ENCODE results near the gene GPN3. TPM values are rescaled to one million over a fixed set of nuclear protein-coding genes. Genes with fewer than 3 reads are reported as not detected.

GPN3 gene
- total and polyA plus RNA-seq, 2 of the 8 experiments (the other 6 are each of a cell fraction or from before 2014, with no cell fraction given), result 49.7 to 52.9 TPM

DNA sequence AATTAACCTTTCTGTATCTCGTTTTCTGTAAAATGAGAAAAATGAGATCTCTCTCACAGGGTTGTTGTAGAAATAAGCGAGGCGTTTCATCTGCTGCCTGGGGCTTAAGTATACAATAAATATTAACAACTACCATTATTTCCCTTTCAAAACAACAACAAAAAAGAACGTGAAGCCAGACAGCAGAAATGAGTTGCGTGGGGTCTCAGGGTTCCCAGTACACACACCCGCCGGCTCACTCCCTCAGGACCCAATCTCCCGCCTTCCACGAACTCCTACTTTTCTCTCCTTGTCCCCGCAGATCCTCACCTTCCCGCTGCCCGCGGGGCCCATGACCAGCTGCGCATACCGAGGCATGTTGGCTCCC lies 227 bp downstream of the GPN3 start:
- Histone ChIP-seq H3K4me1 (replicated peaks in 1 of 4; ENCODE audit: control insufficient read depth in 3 of 4, insufficient read depth in 4 of 4, low read length in 3 of 4) (peaks cover 0 to 7% (median 1%) of the 10 kb centered on the region in 4 experiments; a peak in 3 of 7 replicates), H2AK5ac (ENCODE audit: low read depth, low read length) (no peak overlapping the region)
- POLR2A ChIA-PET (ENCODE audit: partially characterized antibody), result interaction anchor here (0.7 to 4.2 kb wide), 36 partner anchors 9 to 367 kb away, joined by 3 to 57 read pairs (median 5); partner anchors contain the start of genes ARPC3, ATP2A2, RAD9B and TCTN1
- TF ChIP-seq YY1 (IDR thresholded peaks at IDR 0.05; ENCODE audit: low read depth, low read length) (0 out of 2 replicates have a peak, but pooled peaks have one; percentile 64), POLR2AphosphoS5 (IDR thresholded peaks at IDR 0.05; ENCODE audit: low read depth, low read length) (no peak), FOSL1 (IDR thresholded peaks at IDR 0.05; ENCODE audit: insufficient read depth, low read depth, low read length) (no peak), TAF7 (optimal IDR thresholded peaks at IDR 0.05; ENCODE audit: borderline replicate concordance, low read depth, low read length) (peak; percentile 84), ASH2L (IDR thresholded peaks at IDR 0.05; ENCODE audit: low read length) (no peak), SP2 (IDR thresholded peaks at IDR 0.05; ENCODE audit: low read length) (no peak), JUND (IDR thresholded peaks at IDR 0.05; ENCODE audit: low read length) (no peak), MAFK (IDR thresholded peaks at IDR 0.05; ENCODE audit: low read depth, low read length) (no peak), CREB1 (IDR thresholded peaks at IDR 0.05) (no peak), KDM5A (IDR thresholded peaks at IDR 0.05; ENCODE audit: low read length) (no peak), SIX5 (IDR thresholded peaks at IDR 0.05; ENCODE audit: low read depth, low read length) (no peak), KDM4A (IDR thresholded peaks at IDR 0.05; ENCODE audit: low read depth, low read length, severe bottlenecking) (peak; percentile 0), SP1 (IDR thresholded peaks at IDR 0.05; ENCODE audit: low read depth, low read length) (no peak), TEAD4 (IDR thresholded peaks at IDR 0.05; ENCODE audit: low read depth, low read length) (no peak; the same call in 1 of the 2 replicates), POLR2A (IDR thresholded peaks at IDR 0.05; ENCODE audit: control extremely low read depth in 1 of 2, low read depth in 2 of 2, low read length in 2 of 2) (0 out of 3 replicates have a peak, but pooled peaks of 1 of the 2 experiments have one; percentile 66)

More for the DNA sequence above, 227 bp downstream of the GPN3 start:
- no peak overlapping the region for H2BK120ac ChIP-seq (replicated peaks; ENCODE audit: low read depth, low read length)
- no peak overlapping the region for H2BK20ac ChIP-seq (ENCODE audit: low read length)
- no peak for DNase-seq (ENCODE audit: low read depth in 1 of 2, low spot score in 2 of 2)
- peaks cover 2% of the 10 kb centered on the region in 2 experiments for H4K20me1 ChIP-seq (replicated peaks in 1 of 2; ENCODE audit: control insufficient read depth in 1 of 2, insufficient read depth in 2 of 2, low read length in 2 of 2)
- H3K36me3 ChIP-seq (ENCODE audit: control insufficient read depth in 2 of 4, insufficient read depth in 4 of 4, low read length in 3 of 4), result peaks cover 5 to 13% (median 10%) of the 10 kb centered on the region in 4 experiments
- no peak for FAIRE-seq
- no peak overlapping the region; the same call in 1 of the 2 replicates for H3K18ac ChIP-seq (ENCODE audit: extremely low read depth, low read length)
- no peak overlapping the region for H2BK15ac ChIP-seq (ENCODE audit: low read length)
- no peak overlapping the region for H4K91ac ChIP-seq (replicated peaks; ENCODE audit: insufficient read length, low read length)
- peaks cover 0 to 29% of the 10 kb centered on the region in 2 experiments; a peak in 3 of 4 replicates for H3K79me2 ChIP-seq (ENCODE audit: control insufficient read depth in 1 of 2, insufficient read depth in 2 of 2, low read length in 2 of 2)
- CTCF ChIA-PET (ENCODE audit: partially characterized antibody), result interaction anchor here (0.8 to 8.1 kb wide), 8 partner anchors 10 to 420 kb away, joined by 3 to 67 read pairs (median 6); partner anchors contain the start of gene ARPC3
- H4K8ac ChIP-seq (ENCODE audit: extremely low read depth, insufficient read depth, low read length), result peak overlapping the region; percentile 87; the same call in 1 of the 2 replicates
- peak overlapping the region; percentile 10 for H4K5ac ChIP-seq (ENCODE audit: insufficient read length, low read depth, low read length)
- H2AFZ ChIP-seq (ENCODE audit: low read length), result 0 out of 2 replicates have a peak overlapping the region, but pooled peaks have one; percentile 3
- H3K9ac ChIP-seq (replicated peaks in 1 of 4; ENCODE audit: extremely low read depth in 1 of 4, low read depth in 3 of 4, low read length in 3 of 4), result peak overlapping the region; percentile 80 to 95 (median 86)
- H3K23me2 ChIP-seq (ENCODE audit: low read depth, low read length), result peaks cover 4% of the 10 kb centered on the region
- H3K14ac ChIP-seq (ENCODE audit: insufficient read length), result no peak overlapping the region
- peak overlapping the region; percentile 85 to 96 (median 90) for H3K4me3 ChIP-seq (ENCODE audit: extremely low read depth in 1 of 4, insufficient read depth in 2 of 4, low read depth in 3 of 4, low read length in 4 of 4)
- no peak overlapping the region for H3K56ac ChIP-seq (replicated peaks; ENCODE audit: insufficient read length, low read depth, low read length)
- H2BK12ac ChIP-seq (ENCODE audit: low read depth, low read length), result no peak overlapping the region
- H3K4ac ChIP-seq (replicated peaks; ENCODE audit: insufficient read length, low read depth, low read length), result no peak overlapping the region
- H2BK5ac ChIP-seq (ENCODE audit: low read depth, low read length), result peak overlapping the region; percentile 97; the same call in 1 of the 2 replicates
- H3K4me2 ChIP-seq (ENCODE audit: insufficient read depth in 1 of 2, low read depth in 2 of 2, low read length in 2 of 2), result peak overlapping the region; percentile 82 to 94
- H3K27me3 ChIP-seq (replicated peaks in 1 of 4; ENCODE audit: control insufficient read depth in 3 of 4, extremely low read depth in 1 of 4, insufficient read depth in 3 of 4, low read length in 3 of 4), result no peaks in the 10 kb centered on the region
- H3K27ac ChIP-seq (ENCODE audit: low read depth, low read length), result peak overlapping the region; percentile 60; the same call in 1 of the 2 replicates
- 1% methylated on average over 15 of the region's 15 CpGs; no CpG with 5 or more reads in 1 of the 2 experiments for WGBS, 2 experiments (ENCODE audit: extremely low coverage in 1 of 2, insufficient coverage in 1 of 2, insufficient read length in 1 of 2, insufficient replicate concordance in 2 of 2, low coverage in 1 of 2, low lambda C conversion rate in 2 of 2, missing lambda C conversion rate in 1 of 2)
- H3K9me3 ChIP-seq (ENCODE audit: insufficient read depth in 2 of 2, low read depth in 1 of 2, low read length in 1 of 2), result no peaks in the 10 kb centered on the region
- peaks cover 4% of the 10 kb centered on the region; the same call in 1 of the 2 replicates for H3K79me1 ChIP-seq (ENCODE audit: low read depth, low read length)
- H3K23ac ChIP-seq (ENCODE audit: insufficient read length), result no peak overlapping the region

Data from H1 (cell line).